Psoas muscle (tissue), 8 donors: ENCODE measurements around the gene BRF1. TPM values are rescaled to one million over a fixed set of nuclear protein-coding genes. Genes with fewer than 3 reads are reported as not detected.
A peak's percentile ranks its signal among the peaks of the same experiment; 100 is the strongest.

ENCODE experiments used
- ATAC-seq, 4 donors: fragments of 200-7000 bp; cut with Tn5 transposase; one replicate each; pipeline ENCODE4 v1.9.1; 2020; ENCODE audit warnings: moderate library complexity in 3 of 4, mild to moderate bottlenecking in 2 of 4
- DNase-seq, 2 donors: peaks; one replicate each; pipeline ENCODE4 v3.0.0-alpha.2; 2020
- H3K27ac ChIP-seq: fragments of 200-600 bp; one replicate; pipeline ENCODE4 v1.8.0; 2022
- H3K27me3 ChIP-seq, 3 donors: fragments of 200-600 bp in 1 of 3; one replicate each; pipeline versions ENCODE4 v1.6.1 to v1.8.0; 2013 to 2022; ENCODE audit warnings: low read length in 2 of 3, mild to moderate bottlenecking in 2 of 3, moderate library complexity in 1 of 3; ENCODE audit not compliant: insufficient read depth in 3 of 3
- H3K36me3 ChIP-seq, 2 donors: fragments of 200-600 bp in 1 of 2; one replicate each; pipeline versions ENCODE4 v1.6.1 to v1.8.0; 2013 to 2022; ENCODE audit warnings: low read depth in 1 of 2, mild to moderate bottlenecking in 1 of 2, moderate library complexity in 1 of 2; ENCODE audit not compliant: insufficient read depth in 1 of 2
- H3K4me1 ChIP-seq: fragments of 200-600 bp; one replicate; pipeline ENCODE4 v1.8.0; 2022
- H3K4me3 ChIP-seq: fragments of 200-600 bp; one replicate; pipeline ENCODE4 v1.8.0; 2022; ENCODE audit warnings: mild to moderate bottlenecking
- H3K9me3 ChIP-seq: fragments of 200-600 bp; one replicate; pipeline ENCODE4 v1.8.0; 2022
- CTCF ChIP-seq: fragments of 200-600 bp; IDR thresholded peaks from one replicate; pipeline ENCODE4 v1.8.0; 2022; ENCODE audit warnings: antibody characterized with exemption
- WGBS, 3 donors: extraction: QIAGEN DNeasy Blood & Tissue Kit; methylation state at CpG; one replicate each; pipeline versions ENCODE4 v1.1.6 to v1.1.7; 2013; 5-methylcytosine and 5-hydroxymethylcytosine counted together
- intact Hi-C, 2 donors: fragments of 100-400 bp; cut with DNase I; formaldehyde crosslinking; loops; one replicate each; pipeline versions ENCODE4 v1.11.0 to v1.14.2; 2022
- polyA plus RNA-seq, 3 donors: library from polyadenylated mRNA; stranded (reverse); fragments of 200-250 nt; gene quantifications; one replicate each; pipeline ENCODE4 v1.2.3, GENCODE V29; 2013
- total RNA-seq, 4 donors: library from RNA; stranded (reverse); fragmentation: NEBNext Ultra II Directional in 2 of 4; extraction: Animal tissue kit (Norgen Biotek cat#: 25700) in 2 of 4; gene quantifications; one replicate each; pipeline versions ENCODE4 v1.2.1 to v1.2.4, GENCODE V29; 2021 to 2023
- donor health status: healthy with polysubstance abuse.
- donor health status: DM: no; HTN: no; CAD: no; lungs with moderate emphysema.
- donor health status: Bipolar disorder and iron deficiency.
- donor health status: healthy.
- donor health status: DM: yes; HTN: yes; CAD: no.
- donor health status: DM: no; HTN: no; CAD: no.
- donor health status: DM: no; HTN: no; CAD: no.
- donor health status: DM: yes; HTN: yes; CAD: no.

BRF1 gene
- total and polyA plus RNA-seq, 7 donors = 12.9 to 26.2 (median 17.1) TPM

- TF ChIP-seq CTCF = peak; percentile 40
- Histone ChIP-seq H3K27me3 (no peaks in the 10 kb centered on the region), H3K36me3 (no peaks in the 10 kb centered on the region), H3K4me3 (peak overlapping the region; percentile 56), H3K27ac (peak overlapping the region; percentile 82), H3K9me3 (no peaks in the 10 kb centered on the region), H3K4me1 (peaks cover 59% of the 10 kb centered on the region)
- 18 to 44% (median 32%) methylated on average over 16 to 54 of the region's 54 CpGs for WGBS, 3 donors
- ATAC-seq = peak in 3 of 4 donors; percentile 2 to 4 (median 2)
- intact Hi-C loops = loop anchor here in 1 of 2 donors (5.0 kb wide), 1 partner anchor 77 kb away; no protein-coding TSS in a partner anchor
- no peak for DNase-seq
These were observed 131.8 kb downstream of the BRF1 start for GRCh38 chr14:105168979-105169507.

- H3K27ac ChIP-seq = peak within 1 kb of the TSS; percentile 82
- no peaks in the 10 kb centered on the region for H3K36me3 ChIP-seq
- WGBS, 3 donors = 1% methylated on average over 71 of the region's 84 CpGs; no CpG with 5 or more reads in 2 of the 3 donors
- H3K4me1 ChIP-seq = peaks cover 64% of the 10 kb centered on the region
- ATAC-seq (peak; percentile 11 to 41 (median 27)), DNase-seq (peak; percentile 68 to 86)
- no peaks in the 10 kb centered on the region for H3K9me3 ChIP-seq
- intact Hi-C loops = loop anchor here in 1 of 2 donors (5.0 kb wide), 1 partner anchor 76 kb away; no protein-coding TSS in a partner anchor
- TF ChIP-seq CTCF = no peak
- H3K4me3 ChIP-seq = peak within 1 kb of the TSS; percentile 70
- H3K27me3 ChIP-seq = no peaks in the 10 kb centered on the region
These were observed 132.3 kb downstream of the BRF1 start, which contains the start of gene JAG2 for GRCh38 chr14:105168496-105168978. Gene JAG2, minus strand, starts transcription at chr14:105168776. Its CDS starts 356 bp downstream, at chr14:105168420.

GRCh38 chr14:105168093-105168420 is 132.7 kb downstream of the BRF1 start:
- WGBS, 3 donors = 0 to 1% (median 0%) methylated on average over 13 to 44 of the region's 46 CpGs
- H3K27me3 ChIP-seq = no peaks in the 10 kb centered on the region
- intact Hi-C loops = loop anchor here in 1 of 2 donors (5.0 kb wide), 1 partner anchor 76 kb away; no protein-coding TSS in a partner anchor
- peak overlapping the region; percentile 82 for H3K27ac ChIP-seq
- peaks cover 69% of the 10 kb centered on the region for H3K4me1 ChIP-seq
- DNase-seq (no peak), ATAC-seq (no peak)
- TF ChIP-seq CTCF = no peak
- no peaks in the 10 kb centered on the region for H3K9me3 ChIP-seq
- H3K36me3 ChIP-seq = no peaks in the 10 kb centered on the region
- peak overlapping the region; percentile 70 for H3K4me3 ChIP-seq

GRCh38 chr14:105167303-105168092 is 133.3 kb downstream of the BRF1 start:
- ATAC-seq (peak in 3 of 4 donors; percentile 2 to 23 (median 19)), DNase-seq (peak in 1 of 2 donors; percentile 72)
- Histone ChIP-seq H3K27me3 (no peaks in the 10 kb centered on the region), H3K27ac (peak overlapping the region; percentile 82), H3K4me1 (peaks cover 74% of the 10 kb centered on the region), H3K4me3 (peak overlapping the region; percentile 70), H3K9me3 (no peaks in the 10 kb centered on the region), H3K36me3 (no peaks in the 10 kb centered on the region)
- intact Hi-C loops = loop anchor here in 1 of 2 donors (2.0 to 5.0 kb wide), 2 partner anchors 15 to 75 kb away; no protein-coding TSS in a partner anchor
- peak; percentile 23 for TF ChIP-seq CTCF
- 3 to 4% (median 4%) methylated on average over 59 to 116 of the region's 116 CpGs for WGBS, 3 donors
